Limb (tissue), 2 donors: ENCODE results near the gene ZBTB43.

Experiments used
- DNase-seq, 2 donors: peaks; one replicate each; pipeline ENCODE4 v3.0.0-alpha.2; 2016; ENCODE audit errors: extremely low spot score in 2 of 2

Gene ZBTB43

GRCh38 chr9:126886034-126886822 lies 81.4 kb downstream of the ZBTB43 start:
- no peak for DNase-seq

GRCh38 chr9:126886897-126887296 lies 82.1 kb downstream of the ZBTB43 start:
- no peak for DNase-seq
